GM19035 (cell line): ENCODE data around the gene STXBP4.

Source experiments
- ATAC-seq: cut with Tn5 transposase; IDR thresholded peaks from one replicate; pipeline ENCODE4 v1.9.1; 2021; ENCODE audit not compliant: unreplicated experiment

STXBP4 gene

GRCh38 chr17:54968262-54968987 is at the start of gene STXBP4, which contains the start of gene COX11:
Gene STXBP4 (plus strand): TSS chr17:54968765. CDS start chr17:54986220, 17,455 bp downstream.
Gene COX11 (minus strand): TSS chr17:54968654. CDS start chr17:54968646, 8 bp downstream.
- ATAC-seq: peak; percentile 93

- no peak for ATAC-seq
Observed at GRCh38 chr17:54919425-54919824, 49.1 kb upstream of the STXBP4 start.

GRCh38 chr17:54920819-54921218 is 47.7 kb upstream of the STXBP4 start:
- no peak for ATAC-seq

- ATAC-seq: no peak
Observed at GRCh38 chr17:54924405-54924804, 44.2 kb upstream of the STXBP4 start.

GRCh38 chr17:54927525-54927924 is 41.0 kb upstream of the STXBP4 start:
- ATAC-seq: no peak

GRCh38 chr17:54932711-54933110 is 35.9 kb upstream of the STXBP4 start:
- no peak for ATAC-seq

- ATAC-seq: no peak
Observed at GRCh38 chr17:54933921-54934320, 34.6 kb upstream of the STXBP4 start.

- ATAC-seq: no peak
Observed at GRCh38 chr17:54935471-54935870, 33.1 kb upstream of the STXBP4 start.

GRCh38 chr17:54937018-54937417 is 31.5 kb upstream of the STXBP4 start:
- no peak for ATAC-seq

GRCh38 chr17:54937426-54937825 is 31.1 kb upstream of the STXBP4 start:
- ATAC-seq: no peak

GRCh38 chr17:54941285-54941684 is 27.3 kb upstream of the STXBP4 start:
- no peak for ATAC-seq

GRCh38 chr17:54944796-54945195 is 23.8 kb upstream of the STXBP4 start:
- ATAC-seq: no peak

- no peak for ATAC-seq
Observed at GRCh38 chr17:54945231-54945630, 23.3 kb upstream of the STXBP4 start.

GRCh38 chr17:54945671-54946070 is 22.9 kb upstream of the STXBP4 start:
- no peak for ATAC-seq

GRCh38 chr17:54947396-54947795 is 21.2 kb upstream of the STXBP4 start:
- no peak for ATAC-seq

GRCh38 chr17:54948380-54948779 is 20.2 kb upstream of the STXBP4 start:
- no peak for ATAC-seq

- ATAC-seq: no peak
Observed at GRCh38 chr17:54950116-54950515, 18.4 kb upstream of the STXBP4 start.

GRCh38 chr17:54951286-54951685 is 17.3 kb upstream of the STXBP4 start:
- no peak for ATAC-seq

- ATAC-seq: no peak
Observed at GRCh38 chr17:54956791-54957190, 11.8 kb upstream of the STXBP4 start.

GRCh38 chr17:54967621-54968261 is 824 bp upstream of the STXBP4 start:
- ATAC-seq: peak; percentile 27

- peak; percentile 39 for ATAC-seq
Observed at GRCh38 chr17:54968988-54969332, 395 bp downstream of the STXBP4 start.
